Measurements from ENCODE around the gene PPP2R5A. TPM values are rescaled to one million over a fixed set of nuclear protein-coding genes. Genes with fewer than 3 reads are reported as not detected.

PPP2R5A gene
- total and polyA plus RNA-seq, 2 of the 13 experiments (the other 11 are each of a cell fraction or from before 2014, with no cell fraction given) = 22.0 to 31.4 TPM

DNA sequence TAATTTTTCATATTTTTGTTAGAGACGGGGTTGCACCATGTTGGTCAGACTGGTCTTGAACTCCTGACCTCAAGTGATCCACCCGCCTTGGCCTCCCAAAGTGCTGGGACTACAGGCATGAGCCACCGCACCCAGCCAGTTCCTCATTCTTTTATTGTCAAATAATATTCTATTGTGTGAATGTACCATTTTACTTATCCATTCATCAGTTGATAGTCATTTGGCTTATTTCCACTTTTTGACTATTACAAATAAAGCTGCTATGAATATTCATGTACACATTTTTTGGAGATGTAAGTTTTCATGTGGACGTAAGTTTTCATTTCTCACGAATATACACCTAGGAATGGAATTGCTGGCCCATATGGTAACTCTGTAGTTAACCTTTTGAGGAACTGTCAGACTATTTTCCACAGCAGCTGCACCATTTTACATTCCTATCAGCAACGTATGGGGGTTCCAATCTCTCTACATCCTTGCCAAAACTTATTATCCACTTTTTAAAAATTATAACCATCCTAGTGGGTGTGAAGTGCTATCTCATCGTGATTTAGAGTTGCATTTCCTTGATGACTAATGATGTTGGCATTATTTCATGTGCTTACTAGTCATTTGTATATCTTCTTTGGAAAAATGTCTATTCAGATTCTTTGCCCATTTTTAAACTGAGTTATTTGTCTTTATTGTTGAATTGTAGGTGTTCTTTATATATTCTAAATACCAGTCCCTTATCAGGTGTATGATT, 116.8 kb downstream of the PPP2R5A start:
- CTCF ChIA-PET (ENCODE audit: low intra/inter-chr PET ratio, low total read pairs) = interaction anchor here (0.6 kb wide), 1 partner anchor 13 kb away, joined by 3 read pairs; the partner anchor contains the start of gene PACC1
- Histone ChIP-seq H3K4me3 (replicated peaks in 1 of 3; ENCODE audit: insufficient read depth in 1 of 3, low read depth in 2 of 3, low read length in 3 of 3) (no peak overlapping the region), H3K27ac (ENCODE audit: extremely low read length, insufficient read depth, low read length) (no peak overlapping the region), H3K9me3 (ENCODE audit: low read length) (peaks cover 5% of the 10 kb centered on the region; the same call in 1 of the 2 replicates), H3K4me1 (ENCODE audit: insufficient read depth, low read length) (no peaks in the 10 kb centered on the region), H3K79me2 (ENCODE audit: insufficient read depth, low read length) (no peaks in the 10 kb centered on the region), H2AFZ (ENCODE audit: low read length) (no peak overlapping the region), H3K27me3 (ENCODE audit: control insufficient read depth in 1 of 2, insufficient read depth in 2 of 2, low read length in 2 of 2) (no peaks in the 10 kb centered on the region), H4K20me1 (ENCODE audit: insufficient read depth, low read length) (no peaks in the 10 kb centered on the region), H3K9ac (ENCODE audit: insufficient read depth, low read depth, low read length) (no peak overlapping the region), H3K4me2 (ENCODE audit: low read depth, low read length) (no peak overlapping the region), H3K36me3 (replicated peaks in 1 of 2; ENCODE audit: control insufficient read depth in 1 of 2, insufficient read depth in 2 of 2, low read length in 2 of 2) (peaks cover 4 to 19% of the 10 kb centered on the region in 2 experiments)
- FAIRE-seq = no peak
- TF ChIP-seq, protein P1, sequence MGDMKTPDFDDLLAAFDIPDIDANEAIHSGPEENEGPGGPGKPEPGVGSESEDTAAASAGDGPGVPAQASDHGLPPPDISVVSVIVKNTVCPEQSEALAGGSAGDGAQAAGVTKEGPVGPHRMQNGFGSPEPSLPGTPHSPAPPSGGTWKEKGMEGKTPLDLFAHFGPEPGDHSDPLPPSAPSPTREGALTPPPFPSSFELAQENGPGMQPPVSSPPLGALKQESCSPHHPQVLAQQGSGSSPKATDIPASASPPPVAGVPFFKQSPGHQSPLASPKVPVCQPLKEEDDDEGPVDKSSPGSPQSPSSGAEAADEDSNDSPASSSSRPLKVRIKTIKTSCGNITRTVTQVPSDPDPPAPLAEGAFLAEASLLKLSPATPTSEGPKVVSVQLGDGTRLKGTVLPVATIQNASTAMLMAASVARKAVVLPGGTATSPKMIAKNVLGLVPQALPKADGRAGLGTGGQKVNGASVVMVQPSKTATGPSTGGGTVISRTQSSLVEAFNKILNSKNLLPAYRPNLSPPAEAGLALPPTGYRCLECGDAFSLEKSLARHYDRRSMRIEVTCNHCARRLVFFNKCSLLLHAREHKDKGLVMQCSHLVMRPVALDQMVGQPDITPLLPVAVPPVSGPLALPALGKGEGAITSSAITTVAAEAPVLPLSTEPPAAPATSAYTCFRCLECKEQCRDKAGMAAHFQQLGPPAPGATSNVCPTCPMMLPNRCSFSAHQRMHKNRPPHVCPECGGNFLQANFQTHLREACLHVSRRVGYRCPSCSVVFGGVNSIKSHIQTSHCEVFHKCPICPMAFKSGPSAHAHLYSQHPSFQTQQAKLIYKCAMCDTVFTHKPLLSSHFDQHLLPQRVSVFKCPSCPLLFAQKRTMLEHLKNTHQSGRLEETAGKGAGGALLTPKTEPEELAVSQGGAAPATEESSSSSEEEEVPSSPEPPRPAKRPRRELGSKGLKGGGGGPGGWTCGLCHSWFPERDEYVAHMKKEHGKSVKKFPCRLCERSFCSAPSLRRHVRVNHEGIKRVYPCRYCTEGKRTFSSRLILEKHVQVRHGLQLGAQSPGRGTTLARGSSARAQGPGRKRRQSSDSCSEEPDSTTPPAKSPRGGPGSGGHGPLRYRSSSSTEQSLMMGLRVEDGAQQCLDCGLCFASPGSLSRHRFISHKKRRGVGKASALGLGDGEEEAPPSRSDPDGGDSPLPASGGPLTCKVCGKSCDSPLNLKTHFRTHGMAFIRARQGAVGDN (CRISPR knock-in tag; IDR thresholded peaks at IDR 0.05) = no peak
- TF ChIP-seq NFATC3 (CRISPR knock-in tag; IDR thresholded peaks at IDR 0.05) = no peak
- no peak for TF ChIP-seq RNF2 (conservative IDR thresholded peaks at IDR 0.05; ENCODE audit: low read depth)
- ATAC-seq = no peak
- BruUV-seq (replicated peaks) = no TSS peak
- 98% methylated on average over 7 of the region's 7 CpGs for WGBS (ENCODE audit: low lambda C conversion rate)
- POLR2A ChIA-PET = no interaction called here
- no peak for DNase-seq (ENCODE audit: low spot score)
- in situ Hi-C loops (cut with HindIII; ENCODE audit: extremely low pct_ligation_motif_present, low pct_unique_long_range_greater_than_20kb) (no loop called here), intact Hi-C loops (cut with micrococcal nuclease; ENCODE audit: unreplicated experiment) (no loop called here)

Measured in HepG2 (cell line).